Ishikawa (cell line): ENCODE results near the gene SLC39A1.

Source experiments
- CEBPB ChIP-seq: IDR thresholded peaks from 2 replicates; pipeline ENCODE4 v1.6.1; 2012
- CREB1 ChIP-seq: IDR thresholded peaks from 2 replicates; pipeline ENCODE4 v1.6.1; 2012; ENCODE audit warnings: low read depth
- EGR1 ChIP-seq: IDR thresholded peaks from 2 replicates; pipeline ENCODE4 v1.6.1; 2012
- EP300 ChIP-seq: IDR thresholded peaks from 2 replicates; pipeline ENCODE4 v1.6.1; 2012; ENCODE audit warnings: borderline replicate concordance
- FOXM1 ChIP-seq: IDR thresholded peaks from 2 replicates; pipeline ENCODE4 v1.6.1; 2012; ENCODE audit warnings: low read depth, borderline replicate concordance
- NFIC ChIP-seq: IDR thresholded peaks from 2 replicates; pipeline ENCODE4 v1.6.1; 2012
- RAD21 ChIP-seq: IDR thresholded peaks from 2 replicates; pipeline ENCODE4 v1.6.1; 2012; ENCODE audit warnings: low read depth
- TAF1 ChIP-seq: IDR thresholded peaks from 2 replicates; pipeline ENCODE4 v1.6.1; 2012; ENCODE audit warnings: low read depth, mild to moderate bottlenecking
- TCF12 ChIP-seq: IDR thresholded peaks from 2 replicates; pipeline ENCODE4 v1.6.1; 2012; ENCODE audit warnings: low read depth
- TEAD4 ChIP-seq: IDR thresholded peaks from 2 replicates; pipeline ENCODE4 v1.6.1; 2012
- YY1 ChIP-seq: IDR thresholded peaks from 2 replicates; pipeline ENCODE4 v1.6.1; 2012; ENCODE audit warnings: low read depth
- ZBTB7A ChIP-seq: IDR thresholded peaks from 2 replicates; pipeline ENCODE4 v1.6.1; 2012; ENCODE audit warnings: low read depth
- TF ChIP-seq, protein P1 (sequence below): IDR thresholded peaks from 2 replicates; pipeline ENCODE4 v1.6.1; 2012
- TF ChIP-seq, protein P2 (sequence below): IDR thresholded peaks from 2 replicates; pipeline ENCODE4 v1.6.1; 2012
- TF ChIP-seq, protein P3 (sequence below): IDR thresholded peaks from 2 replicates; pipeline ENCODE4 v1.6.1; 2012; ENCODE audit warnings: low read depth, mild to moderate bottlenecking

Gene SLC39A1

DNA sequence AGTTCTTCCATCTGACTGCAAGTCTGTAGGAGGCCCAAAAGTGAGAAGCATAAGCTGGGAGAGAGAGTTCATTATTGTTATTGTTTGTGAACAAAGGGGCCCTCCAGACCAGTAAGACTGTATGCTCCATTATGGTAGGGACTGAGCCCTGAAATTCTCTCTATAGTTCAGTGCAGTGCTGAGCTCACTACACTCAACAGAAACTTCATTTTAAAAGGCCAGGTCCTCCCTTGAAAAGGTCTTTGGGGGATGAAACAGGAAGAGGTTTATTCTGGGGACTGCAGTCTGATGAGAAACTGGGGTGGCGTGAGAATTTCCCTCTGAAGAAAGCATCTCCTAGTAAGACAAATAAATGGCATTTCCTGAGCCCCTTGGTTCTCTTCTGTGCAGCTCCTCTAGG is 35.1 kb downstream of the SLC39A1 start:
- TF ChIP-seq, protein P1, sequence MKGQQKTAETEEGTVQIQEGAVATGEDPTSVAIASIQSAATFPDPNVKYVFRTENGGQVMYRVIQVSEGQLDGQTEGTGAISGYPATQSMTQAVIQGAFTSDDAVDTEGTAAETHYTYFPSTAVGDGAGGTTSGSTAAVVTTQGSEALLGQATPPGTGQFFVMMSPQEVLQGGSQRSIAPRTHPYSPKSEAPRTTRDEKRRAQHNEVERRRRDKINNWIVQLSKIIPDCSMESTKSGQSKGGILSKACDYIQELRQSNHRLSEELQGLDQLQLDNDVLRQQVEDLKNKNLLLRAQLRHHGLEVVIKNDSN, result no peak
- TF ChIP-seq ZBTB7A (no peak), EGR1 (no peak), TAF1 (no peak), EP300 (no peak), RAD21 (no peak), CREB1 (no peak)

DNA sequence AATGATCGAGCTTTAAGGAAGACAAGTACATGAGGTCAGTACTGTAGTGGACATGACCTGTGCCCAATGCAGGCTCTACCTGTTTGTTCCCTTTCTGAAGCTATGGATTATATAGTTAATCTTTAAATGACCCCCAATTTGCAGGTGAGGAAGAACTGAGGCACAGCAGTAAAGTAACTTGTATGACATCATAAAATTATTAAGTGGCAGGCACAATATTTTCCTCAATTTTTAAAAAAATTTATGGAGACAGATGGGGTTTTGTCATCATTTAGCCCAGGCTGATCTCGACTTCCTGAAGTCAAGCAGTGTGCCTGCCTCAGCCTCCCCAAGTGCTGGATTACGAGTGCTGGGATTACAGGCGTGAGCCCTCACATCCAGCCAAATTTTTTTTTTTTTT is 36.9 kb downstream of the SLC39A1 start:
- TF ChIP-seq YY1, result no peak
- TF ChIP-seq TAF1, result no peak

DNA sequence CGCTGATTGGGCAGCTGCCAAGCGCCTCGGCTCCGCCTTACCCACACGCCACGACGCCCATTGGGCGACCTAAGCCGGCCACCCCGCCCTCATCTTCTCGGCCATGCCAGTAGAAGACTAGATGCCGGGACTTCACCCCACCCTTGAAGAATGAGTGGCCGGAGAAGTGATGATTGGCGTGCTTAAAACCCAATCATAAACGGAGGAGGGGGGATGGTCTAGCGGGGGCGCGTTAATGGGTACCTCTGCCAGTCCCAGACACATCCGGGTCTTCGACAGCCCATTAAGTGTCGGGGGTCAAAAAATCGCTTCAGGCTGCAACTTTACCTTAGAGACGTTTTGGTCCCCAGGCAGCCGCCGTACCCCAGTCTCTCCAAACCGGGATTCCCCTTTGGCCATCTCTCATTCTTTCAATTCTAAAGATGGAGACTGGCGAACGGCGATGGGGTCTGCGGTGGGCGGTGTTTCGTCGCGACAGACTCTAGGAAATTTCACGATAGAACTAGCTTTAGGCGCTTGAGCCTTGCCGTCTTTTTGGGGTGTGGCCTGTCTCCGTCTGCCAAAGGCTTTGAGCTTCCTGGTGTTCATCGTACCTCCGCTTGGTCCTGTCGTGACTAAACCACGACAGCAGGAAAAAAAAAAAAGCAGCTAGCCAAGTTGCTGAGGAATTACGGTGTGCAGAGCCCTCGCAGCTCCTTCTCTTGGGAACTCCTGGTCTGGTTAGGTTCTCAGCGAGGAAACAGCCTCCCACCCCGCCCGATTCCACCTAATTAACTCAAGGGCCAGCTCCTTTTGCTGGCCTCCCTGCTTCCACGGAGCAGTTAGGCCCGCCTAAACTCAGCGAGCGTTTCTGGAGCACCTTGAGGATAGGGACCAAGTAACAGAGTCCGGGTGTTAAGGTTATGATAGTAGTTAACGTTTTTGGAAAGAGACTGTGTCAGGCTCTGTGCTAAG is 40.1 kb downstream of the SLC39A1 start, which contains the start of gene GATAD2B:
GATAD2B (minus strand) TSS at position 1 of the 954 bp plus-strand sequence. CDS start 94,625 bp downstream, outside the sequence.
- no peak for TF ChIP-seq TCF12
- TF ChIP-seq RAD21, result no peak
- no peak for TF ChIP-seq ZBTB7A
- 0 out of 2 replicates have a peak, but pooled peaks have one; percentile 12 for TF ChIP-seq EP300
- TF ChIP-seq, protein P1, result no peak
- TF ChIP-seq, protein P2, sequence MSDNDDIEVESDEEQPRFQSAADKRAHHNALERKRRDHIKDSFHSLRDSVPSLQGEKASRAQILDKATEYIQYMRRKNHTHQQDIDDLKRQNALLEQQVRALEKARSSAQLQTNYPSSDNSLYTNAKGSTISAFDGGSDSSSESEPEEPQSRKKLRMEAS, result no peak; the same call in 1 of the 2 replicates
- TF ChIP-seq NFIC, result 0 out of 2 replicates have a peak, but pooled peaks have one; percentile 15
- TF ChIP-seq TAF1, result peak; percentile 64
- no peak for TF ChIP-seq CREB1
- peak; percentile 83 for TF ChIP-seq EGR1
- peak; percentile 13; the same call in 1 of the 2 replicates for TF ChIP-seq TEAD4
- TF ChIP-seq YY1, result peak; percentile 17; the same call in 1 of the 2 replicates

DNA sequence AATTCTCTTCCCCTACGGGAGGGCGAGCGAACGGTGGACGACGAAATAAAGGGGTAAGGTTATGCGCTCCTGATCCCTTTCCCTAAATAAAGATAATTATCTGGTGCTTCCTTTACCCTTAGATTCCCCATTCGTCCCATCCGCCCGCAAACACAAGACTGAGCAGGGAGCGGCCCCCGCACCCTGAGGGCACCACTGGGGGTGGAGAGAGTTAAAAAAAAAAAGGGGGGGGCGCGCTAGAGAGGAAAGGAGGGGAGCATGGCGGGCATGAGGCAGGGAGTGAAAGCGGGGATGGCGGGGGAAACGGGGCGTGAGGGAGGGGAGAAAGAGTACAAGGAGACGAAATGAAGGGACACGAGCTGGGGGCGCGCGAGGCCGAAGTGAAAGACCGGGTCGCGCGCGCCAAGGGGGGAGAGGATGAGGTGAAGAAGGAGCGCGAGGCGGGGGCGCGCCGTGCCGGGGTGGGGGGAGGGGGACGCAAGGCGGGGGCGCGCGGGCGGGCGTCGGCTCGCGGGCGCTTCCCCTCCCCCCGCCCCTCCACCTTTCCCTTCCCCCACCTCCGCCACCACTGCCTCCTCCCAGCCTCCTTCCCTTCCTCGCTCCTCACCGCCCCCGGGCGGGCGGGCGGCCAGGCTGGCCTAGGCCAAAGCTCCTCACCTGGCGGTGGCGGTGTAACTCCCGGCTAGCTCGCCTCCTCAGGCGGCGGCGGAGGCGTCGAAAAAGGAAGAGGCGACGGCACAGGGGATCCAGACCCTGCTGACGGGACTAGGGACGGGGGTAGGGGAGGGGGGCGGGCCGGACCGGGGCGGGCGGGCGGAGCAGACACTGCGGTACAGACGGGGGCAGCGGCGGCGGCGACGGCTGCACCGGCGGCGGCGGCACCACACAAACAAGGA is 41.0 kb downstream of the SLC39A1 start:
- peak; percentile 67 for TF ChIP-seq EGR1
- TF ChIP-seq TAF1, result no peak; the same call in 1 of the 2 replicates
- TF ChIP-seq, protein P2, result peak; percentile 54; the same call in 1 of the 2 replicates
- peak; percentile 4; the same call in 1 of the 2 replicates for TF ChIP-seq NFIC
- no peak for TF ChIP-seq CEBPB
- peak; percentile 14; the same call in 1 of the 2 replicates for TF ChIP-seq RAD21
- TF ChIP-seq TCF12, result peak; percentile 17; the same call in 1 of the 2 replicates

DNA sequence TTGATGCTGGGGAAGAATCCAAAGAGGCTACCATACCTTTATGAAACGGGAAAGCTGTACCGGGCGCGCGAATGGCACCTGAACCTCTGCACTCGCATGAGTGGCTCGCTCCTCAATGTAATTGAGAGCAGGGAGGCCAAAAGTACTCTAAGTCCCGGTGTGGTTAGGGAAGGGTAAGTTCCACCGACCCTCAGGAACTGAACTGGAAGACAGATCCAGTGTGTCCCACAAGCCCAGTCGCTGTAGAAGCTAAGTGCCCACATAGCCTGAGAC is 41.6 kb downstream of the SLC39A1 start:
- TF ChIP-seq NFIC (no peak), RAD21 (no peak), TEAD4 (no peak), TAF1 (no peak), EP300 (no peak), FOXM1 (no peak), CEBPB (no peak), EGR1 (no peak), ZBTB7A (no peak), CREB1 (no peak), TCF12 (no peak)
- TF ChIP-seq, protein P1, result no peak
- TF ChIP-seq, protein P2, result no peak
- TF ChIP-seq, protein P3, sequence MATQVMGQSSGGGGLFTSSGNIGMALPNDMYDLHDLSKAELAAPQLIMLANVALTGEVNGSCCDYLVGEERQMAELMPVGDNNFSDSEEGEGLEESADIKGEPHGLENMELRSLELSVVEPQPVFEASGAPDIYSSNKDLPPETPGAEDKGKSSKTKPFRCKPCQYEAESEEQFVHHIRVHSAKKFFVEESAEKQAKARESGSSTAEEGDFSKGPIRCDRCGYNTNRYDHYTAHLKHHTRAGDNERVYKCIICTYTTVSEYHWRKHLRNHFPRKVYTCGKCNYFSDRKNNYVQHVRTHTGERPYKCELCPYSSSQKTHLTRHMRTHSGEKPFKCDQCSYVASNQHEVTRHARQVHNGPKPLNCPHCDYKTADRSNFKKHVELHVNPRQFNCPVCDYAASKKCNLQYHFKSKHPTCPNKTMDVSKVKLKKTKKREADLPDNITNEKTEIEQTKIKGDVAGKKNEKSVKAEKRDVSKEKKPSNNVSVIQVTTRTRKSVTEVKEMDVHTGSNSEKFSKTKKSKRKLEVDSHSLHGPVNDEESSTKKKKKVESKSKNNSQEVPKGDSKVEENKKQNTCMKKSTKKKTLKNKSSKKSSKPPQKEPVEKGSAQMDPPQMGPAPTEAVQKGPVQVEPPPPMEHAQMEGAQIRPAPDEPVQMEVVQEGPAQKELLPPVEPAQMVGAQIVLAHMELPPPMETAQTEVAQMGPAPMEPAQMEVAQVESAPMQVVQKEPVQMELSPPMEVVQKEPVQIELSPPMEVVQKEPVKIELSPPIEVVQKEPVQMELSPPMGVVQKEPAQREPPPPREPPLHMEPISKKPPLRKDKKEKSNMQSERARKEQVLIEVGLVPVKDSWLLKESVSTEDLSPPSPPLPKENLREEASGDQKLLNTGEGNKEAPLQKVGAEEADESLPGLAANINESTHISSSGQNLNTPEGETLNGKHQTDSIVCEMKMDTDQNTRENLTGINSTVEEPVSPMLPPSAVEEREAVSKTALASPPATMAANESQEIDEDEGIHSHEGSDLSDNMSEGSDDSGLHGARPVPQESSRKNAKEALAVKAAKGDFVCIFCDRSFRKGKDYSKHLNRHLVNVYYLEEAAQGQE, result no peak

DNA sequence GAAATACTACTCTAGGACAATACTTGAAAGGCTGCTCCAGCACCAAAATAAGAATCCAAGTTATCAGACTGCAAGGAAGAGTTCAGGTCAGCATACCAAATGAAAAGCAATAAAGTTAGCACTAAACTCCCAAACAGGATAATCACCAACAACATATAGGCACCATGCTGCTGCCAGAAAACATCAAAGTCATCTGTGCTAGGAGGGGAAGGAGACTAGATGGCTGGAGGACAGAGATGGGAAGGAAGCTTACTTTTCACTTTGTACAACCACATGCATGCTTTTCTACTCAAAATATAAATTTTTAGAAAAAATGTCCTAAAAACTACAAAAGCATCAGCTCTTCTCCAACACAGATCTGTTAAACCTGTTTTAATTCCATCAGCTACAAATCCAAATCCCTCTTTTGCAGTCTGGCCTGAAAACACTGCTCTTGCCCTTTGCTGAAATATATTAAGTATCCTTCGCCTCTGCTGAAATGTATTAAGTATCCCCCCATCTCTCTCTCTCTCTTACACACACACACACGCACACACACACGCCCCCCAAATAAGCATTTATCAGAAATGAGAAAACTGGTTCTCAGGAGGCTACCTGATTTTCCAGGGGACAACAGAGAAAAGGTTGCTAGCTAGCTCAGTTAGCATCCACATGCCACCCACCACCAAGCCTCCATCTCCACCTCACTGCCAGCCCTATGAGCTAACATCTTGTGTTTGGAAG is 42.1 kb downstream of the SLC39A1 start:
- no peak for TF ChIP-seq RAD21
- no peak for TF ChIP-seq YY1
- TF ChIP-seq, protein P2, result no peak
- TF ChIP-seq, protein P3, result no peak
- no peak for TF ChIP-seq FOXM1
- TF ChIP-seq EGR1, result no peak
- TF ChIP-seq EP300, result no peak
- TF ChIP-seq CEBPB, result no peak
- TF ChIP-seq TCF12, result no peak
- TF ChIP-seq TAF1, result no peak
- TF ChIP-seq NFIC, result no peak
- TF ChIP-seq CREB1, result no peak
- TF ChIP-seq, protein P1, result no peak
- TF ChIP-seq ZBTB7A, result no peak
